CD4-positive, alpha-beta T cell treated with Interferon alpha-2 for 1 hour (primary cell): ENCODE results near the gene TCF4.
"Not testable (repeated sequence)": the region's sequence is repeated elsewhere in the genome, so short reads cannot be mapped to it uniquely, and the experiment has no call there.

Experiments used
- DNase-seq, 2 donors: peaks; one replicate each; pipeline ENCODE4 v3.0.0-alpha.2; 2020 to 2022

TCF4 gene

GRCh38 chr18:55500316-55501086 is 87.5 kb downstream of the TCF4 start:
- no peak for DNase-seq

GRCh38 chr18:55499526-55499925 is 88.5 kb downstream of the TCF4 start:
- no peak for DNase-seq

- DNase-seq, result no peak
Measured at GRCh38 chr18:55497825-55498403, 90.1 kb downstream of the TCF4 start.

GRCh38 chr18:55494899-55495298 is 93.1 kb downstream of the TCF4 start:
- no peak for DNase-seq

- no peak for DNase-seq
Measured at GRCh38 chr18:55494441-55494840, 93.6 kb downstream of the TCF4 start.

- no peak for DNase-seq
Measured at GRCh38 chr18:55491616-55492015, 96.4 kb downstream of the TCF4 start.

GRCh38 chr18:55489034-55489986 is 98.7 kb downstream of the TCF4 start:
- no peak for DNase-seq

GRCh38 chr18:55488473-55488872 is 99.5 kb downstream of the TCF4 start:
- no peak for DNase-seq

- DNase-seq, result no peak
Measured at GRCh38 chr18:55487997-55488396, 100.0 kb downstream of the TCF4 start.

- no peak for DNase-seq
Measured at GRCh38 chr18:55486936-55487335, 101.1 kb downstream of the TCF4 start.

- no peak for DNase-seq
Measured at GRCh38 chr18:55485666-55486065, 102.3 kb downstream of the TCF4 start.

GRCh38 chr18:55484773-55485172 is 103.2 kb downstream of the TCF4 start:
- no peak for DNase-seq

- no peak for DNase-seq
Measured at GRCh38 chr18:55483266-55483871, 104.6 kb downstream of the TCF4 start.

GRCh38 chr18:55479656-55480420 is 108.2 kb downstream of the TCF4 start:
- DNase-seq, result no peak

- peak in 1 of 2 donors; percentile 6 for DNase-seq
Measured at GRCh38 chr18:55477860-55478581, 110.0 kb downstream of the TCF4 start.

GRCh38 chr18:55477499-55477859 is 110.5 kb downstream of the TCF4 start:
- DNase-seq, result peak; percentile 72 to 76

- DNase-seq, result no peak
Measured at GRCh38 chr18:55475916-55476315, 112.1 kb downstream of the TCF4 start.

- DNase-seq, result no peak
Measured at GRCh38 chr18:55475467-55475866, 112.5 kb downstream of the TCF4 start.

- no peak for DNase-seq
Measured at GRCh38 chr18:55473560-55473959, 114.4 kb downstream of the TCF4 start.

- no peak for DNase-seq
Measured at GRCh38 chr18:55473058-55473457, 114.9 kb downstream of the TCF4 start.

- DNase-seq, result no peak
Measured at GRCh38 chr18:55470826-55471225, 117.2 kb downstream of the TCF4 start.

- not testable (repeated sequence) for DNase-seq
Measured at GRCh38 chr18:55469134-55469533, 118.9 kb downstream of the TCF4 start.
